ENCODE data around the gene ROR1.

Gene ROR1

GRCh38 chr1:63854091-63854490 is 80.3 kb downstream of the ROR1 start:
- DNase-seq (ENCODE audit: low spot score) (no peak), FAIRE-seq (no peak)

- DNase-seq (ENCODE audit: low spot score) (no peak), FAIRE-seq (no peak)
These were observed 82.1 kb downstream of the ROR1 start for GRCh38 chr1:63855942-63856341.

- DNase-seq (ENCODE audit: low spot score), result no peak
These were observed 83.1 kb downstream of the ROR1 start for GRCh38 chr1:63856924-63857323.

GRCh38 chr1:63857478-63857877 is 83.7 kb downstream of the ROR1 start:
- FAIRE-seq (no peak), DNase-seq (ENCODE audit: low spot score) (no peak)

More at GRCh38 chr1:63856924-63857323, 83.1 kb downstream of the ROR1 start:
- no peak for FAIRE-seq

DNA sequence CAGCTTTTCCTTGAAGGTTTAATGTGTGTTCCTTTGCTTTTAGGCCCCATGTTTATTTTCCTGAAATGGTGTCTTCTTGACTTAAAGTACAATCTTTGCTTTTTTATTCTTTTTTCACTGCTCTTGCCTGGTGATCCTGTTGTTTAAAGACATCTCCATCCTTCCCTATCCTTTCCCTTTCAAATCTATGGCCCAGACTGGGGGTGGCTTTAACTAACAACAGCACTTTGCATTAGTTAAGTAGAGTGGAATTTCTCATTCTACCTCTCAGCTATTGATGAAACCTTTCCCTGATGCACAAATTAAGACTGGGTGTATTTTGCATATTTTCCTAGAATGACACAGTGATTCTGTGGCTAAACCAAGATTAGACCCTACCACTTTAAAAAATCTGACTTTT is 84.3 kb downstream of the ROR1 start:
- DNase-seq (ENCODE audit: low spot score), result no peak
- no peak for FAIRE-seq

GRCh38 chr1:63859480-63860275 is 85.9 kb downstream of the ROR1 start:
- no peak for DNase-seq (ENCODE audit: low spot score)
- no peak for FAIRE-seq

DNA sequence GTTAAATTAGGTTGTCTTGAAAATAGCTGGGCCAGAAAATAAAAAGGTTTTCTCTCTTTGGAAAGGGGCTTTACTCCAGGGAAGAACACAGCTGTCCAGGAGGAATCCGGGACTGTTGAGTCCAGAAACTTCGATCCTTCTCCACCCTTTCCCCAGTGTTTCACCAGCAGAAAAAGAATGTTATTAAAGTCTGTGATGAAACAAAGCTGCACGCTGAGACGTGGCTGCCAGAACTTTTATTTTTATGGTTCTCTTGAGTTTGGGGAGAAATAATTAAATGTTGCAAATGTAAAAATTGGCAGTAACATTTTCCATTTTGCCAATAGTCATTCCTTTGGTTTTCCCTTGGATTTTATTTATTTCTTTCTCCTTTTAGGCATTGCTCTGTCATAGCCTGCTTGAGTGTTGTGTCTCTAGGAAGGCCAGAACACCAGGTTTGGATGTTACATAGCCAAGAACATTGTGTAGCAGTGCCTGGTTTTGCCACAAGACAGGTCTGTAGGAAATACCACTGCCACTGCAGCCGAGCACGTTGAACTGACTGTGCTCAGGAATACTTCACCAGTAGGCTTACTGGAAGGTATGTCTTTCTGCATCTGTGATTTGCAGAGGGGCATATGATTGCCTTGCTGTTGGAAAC is 87.4 kb downstream of the ROR1 start:
- FAIRE-seq (no peak), DNase-seq (ENCODE audit: low spot score) (no peak)

DNA sequence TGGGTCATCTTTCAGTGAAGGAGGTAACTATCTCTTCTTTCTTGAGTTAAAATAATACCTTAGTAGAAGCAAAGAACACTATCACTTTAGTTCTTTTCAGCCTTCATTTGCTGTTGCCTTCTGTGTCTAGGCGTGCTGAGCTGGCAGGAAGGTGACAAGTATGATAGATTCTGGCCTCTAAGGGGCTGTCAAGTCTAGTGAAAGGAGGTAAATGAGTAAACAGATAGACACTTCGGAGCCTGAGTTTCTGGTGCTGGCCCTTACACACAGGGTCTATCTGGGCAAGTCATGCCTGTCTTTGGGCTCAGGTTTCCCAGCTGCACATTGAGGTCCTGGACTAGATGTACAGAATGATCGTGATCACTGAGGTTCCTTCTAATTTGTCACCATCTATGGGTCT is 89.3 kb downstream of the ROR1 start:
- no peak for FAIRE-seq
- no peak for DNase-seq (ENCODE audit: low spot score)

DNA sequence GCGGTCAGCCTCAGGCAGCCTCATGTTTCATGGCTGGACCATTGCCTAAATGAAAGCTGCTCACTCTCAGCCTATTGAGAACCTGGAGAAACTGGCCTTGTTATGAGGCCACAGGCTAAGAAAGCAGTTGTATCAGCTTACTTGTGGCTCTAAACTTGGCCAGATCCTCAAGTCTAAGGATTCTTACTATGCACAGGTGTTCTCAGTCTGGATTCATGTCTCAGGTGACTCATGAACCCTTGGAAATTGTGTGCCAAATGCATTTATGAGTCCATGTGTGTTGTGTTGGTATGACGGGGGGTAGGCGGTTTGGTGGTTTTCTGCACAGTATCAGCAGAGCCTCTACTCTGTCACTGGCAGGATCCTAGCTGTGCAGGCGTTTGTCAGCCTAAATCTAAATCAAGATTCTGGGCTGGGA is 90.4 kb downstream of the ROR1 start:
- DNase-seq (ENCODE audit: low spot score) (peak; percentile 51), FAIRE-seq (peak; percentile 30)

GRCh38 chr1:63865561-63865960 is 91.7 kb downstream of the ROR1 start:
- no peak for DNase-seq (ENCODE audit: low spot score)
- FAIRE-seq, result no peak

- no peak for FAIRE-seq
- DNase-seq (ENCODE audit: low spot score), result no peak
These were observed 92.3 kb downstream of the ROR1 start for GRCh38 chr1:63866084-63866483.

- FAIRE-seq (peak; percentile 27), DNase-seq (ENCODE audit: low spot score) (no peak)
These were observed 93.8 kb downstream of the ROR1 start for GRCh38 chr1:63867429-63868176.

DNA sequence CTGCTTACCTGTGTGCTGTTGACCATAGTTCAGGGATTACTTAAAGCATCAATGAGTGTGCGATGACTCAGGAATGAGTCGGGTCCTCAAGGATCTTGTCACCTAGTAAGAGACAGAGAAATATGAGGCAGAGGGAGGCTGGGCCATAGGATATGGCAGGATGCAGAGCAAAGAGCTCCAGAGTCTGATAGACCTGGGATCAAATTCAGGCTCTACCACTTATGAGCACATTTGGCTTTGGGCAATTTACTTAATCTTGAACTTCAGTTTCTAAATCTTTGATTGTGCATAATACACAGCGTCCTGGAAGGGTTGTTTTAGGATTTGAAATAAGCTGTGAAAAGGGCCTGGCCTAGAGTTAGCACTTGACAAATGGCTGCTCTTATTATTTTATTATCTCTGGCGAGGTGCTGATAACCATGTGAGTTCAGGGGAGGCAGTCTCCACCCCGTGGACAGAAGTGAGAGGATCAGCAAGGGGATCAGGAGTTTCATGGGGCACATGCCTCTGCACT is 94.5 kb downstream of the ROR1 start:
- DNase-seq (ENCODE audit: low spot score), result peak; percentile 55
- peak; percentile 13 for FAIRE-seq

- FAIRE-seq, result no peak
These were observed 96.3 kb downstream of the ROR1 start for GRCh38 chr1:63870152-63870551.

GRCh38 chr1:63871463-63871862 is 97.6 kb downstream of the ROR1 start:
- no peak for DNase-seq (ENCODE audit: low spot score)
- no peak for FAIRE-seq

More at GRCh38 chr1:63870152-63870551, 96.3 kb downstream of the ROR1 start:
- no peak for DNase-seq (ENCODE audit: low spot score)

DNA sequence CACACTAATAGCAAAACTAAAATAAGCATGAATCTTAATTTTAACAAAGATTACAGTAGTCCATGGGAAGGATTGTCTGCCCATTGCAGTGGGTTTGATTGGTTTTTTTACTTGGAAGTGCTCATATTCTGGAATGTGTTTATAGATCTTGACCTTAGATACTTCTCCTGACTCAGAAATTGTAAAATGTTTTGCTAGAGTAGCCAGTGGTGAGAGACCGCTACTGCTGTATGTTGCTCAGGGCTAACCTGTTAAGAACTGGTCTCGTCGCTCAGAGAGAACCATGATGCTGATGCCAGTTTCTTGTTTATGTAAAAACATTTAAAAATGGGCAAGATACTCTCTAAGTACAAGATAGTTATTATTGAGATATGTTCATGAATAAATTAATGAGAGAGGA is 99.9 kb downstream of the ROR1 start:
- FAIRE-seq (no peak), DNase-seq (ENCODE audit: low spot score) (no peak)

GRCh38 chr1:63874278-63874880 is 100.6 kb downstream of the ROR1 start:
- no peak for DNase-seq (ENCODE audit: low spot score)
- FAIRE-seq, result no peak

DNA sequence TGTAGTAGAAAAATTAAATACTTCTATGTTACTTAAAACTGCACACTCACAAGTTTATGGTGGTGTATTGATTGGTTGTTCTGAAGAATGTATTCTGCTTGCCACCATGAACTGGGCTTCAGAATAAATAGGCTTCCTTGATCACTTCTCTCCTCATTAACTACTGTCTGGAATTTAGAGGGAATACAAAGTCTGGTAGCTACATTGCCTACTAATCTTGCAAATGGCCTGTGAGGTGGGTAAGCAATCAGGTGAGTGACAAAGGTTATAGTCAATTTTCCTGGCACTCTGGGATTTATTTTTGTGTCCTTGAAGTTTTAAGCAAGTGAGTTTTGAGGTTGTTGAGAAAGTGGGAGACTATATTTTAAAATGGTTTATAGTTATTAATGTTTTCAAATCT is 101.8 kb downstream of the ROR1 start:
- DNase-seq (ENCODE audit: low spot score), result no peak
- FAIRE-seq, result no peak

- FAIRE-seq, result no peak
- DNase-seq (ENCODE audit: low spot score), result no peak
These were observed 103.4 kb downstream of the ROR1 start for GRCh38 chr1:63877021-63877767.

GRCh38 chr1:63877816-63878215 is 104.0 kb downstream of the ROR1 start:
- DNase-seq (ENCODE audit: low spot score) (peak; percentile 87), FAIRE-seq (peak; percentile 42)

- no peak for FAIRE-seq
- DNase-seq (ENCODE audit: low spot score), result no peak
These were observed 105.1 kb downstream of the ROR1 start for GRCh38 chr1:63878932-63879331.
